GM21423 (cell line): Measurements from ENCODE around the gene MCM3.
A peak's percentile ranks its signal among the peaks of the same experiment; 100 is the strongest.

Source experiments
- ATAC-seq: cut with Tn5 transposase; IDR thresholded peaks from one replicate; pipeline ENCODE4 v1.9.1; 2021; ENCODE audit warnings: mild to moderate bottlenecking, moderate library complexity; ENCODE audit not compliant: unreplicated experiment

MCM3 gene

GRCh38 chr6:52284460-52285176, at the start of gene MCM3:
TSS of gene MCM3 (minus strand) at chr6:52284742. CDS start at chr6:52284674, 68 bp downstream.
- ATAC-seq, result peak; percentile 98

DNA sequence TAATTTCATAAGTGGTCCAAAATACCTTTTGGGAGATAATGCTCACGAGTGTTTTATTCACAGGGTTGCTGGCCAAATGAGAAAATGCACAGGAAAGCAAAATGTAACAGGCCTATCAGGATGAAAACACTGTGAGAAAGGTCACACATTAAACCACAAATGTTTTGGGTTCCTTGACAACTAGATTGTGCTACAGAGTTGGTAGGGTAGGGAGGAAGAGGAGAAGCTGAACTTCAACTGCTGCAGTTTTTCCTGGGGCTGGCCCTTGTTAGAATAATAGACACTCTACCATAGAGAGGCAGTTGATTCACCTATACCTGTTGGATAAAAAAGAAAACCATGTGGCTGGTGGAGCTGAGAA, 49.3 kb upstream of the MCM3 start:
- ATAC-seq, result no peak

DNA sequence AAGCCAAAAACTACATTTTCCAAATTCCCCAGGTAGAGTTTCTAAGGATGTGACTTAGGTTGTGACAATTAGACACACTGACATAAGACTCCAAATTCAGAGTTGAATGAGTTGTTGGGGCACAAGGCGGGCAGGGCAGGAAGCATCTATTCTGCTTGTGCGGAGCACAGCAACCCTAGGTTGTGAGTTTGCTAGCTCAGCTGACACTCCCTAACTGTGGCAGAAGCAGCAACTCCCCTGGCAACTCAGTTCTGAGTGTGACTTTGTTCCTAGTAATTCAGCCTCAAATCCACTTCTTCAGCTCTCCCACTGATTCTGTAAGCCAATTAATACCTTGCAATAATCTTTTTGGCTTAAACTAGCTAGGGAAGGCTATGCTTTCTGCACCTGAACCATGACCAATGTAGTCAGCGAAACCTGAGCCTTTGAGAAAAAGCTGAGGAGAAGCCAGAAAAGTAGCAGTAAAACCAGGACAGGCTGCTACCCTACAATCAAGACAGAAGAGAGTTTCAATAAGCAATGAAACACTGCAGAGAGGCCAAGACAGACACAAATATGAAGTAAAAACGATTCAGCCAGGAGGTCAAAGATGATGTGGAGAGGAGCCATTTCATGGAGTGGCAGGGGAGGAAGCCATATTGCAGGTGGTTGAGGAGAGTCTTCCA, 47.4 kb upstream of the MCM3 start:
- ATAC-seq, result no peak

DNA sequence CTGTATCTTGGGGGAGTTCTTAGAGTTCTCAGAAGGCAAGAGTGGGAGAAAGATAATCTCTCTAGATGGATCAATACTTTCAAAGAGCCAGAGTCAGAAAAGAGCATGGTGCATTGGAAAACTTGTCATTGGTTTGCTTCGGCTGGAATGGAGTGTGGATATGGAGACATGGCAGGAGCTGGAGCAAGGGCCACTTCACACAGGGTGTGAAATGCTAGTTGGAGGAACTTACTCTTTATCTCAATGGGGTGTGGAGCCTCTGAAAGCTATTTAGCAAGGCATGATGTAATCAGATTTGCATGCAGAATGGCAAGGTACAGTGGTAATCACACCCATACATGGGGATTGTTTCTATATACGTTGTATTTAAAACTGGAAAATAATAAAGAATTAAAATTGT, 45.9 kb upstream of the MCM3 start:
- ATAC-seq, result no peak

GRCh38 chr6:52328729-52329128, 44.2 kb upstream of the MCM3 start:
- no peak for ATAC-seq

GRCh38 chr6:52328303-52328662, 43.7 kb upstream of the MCM3 start:
- no peak for ATAC-seq

DNA sequence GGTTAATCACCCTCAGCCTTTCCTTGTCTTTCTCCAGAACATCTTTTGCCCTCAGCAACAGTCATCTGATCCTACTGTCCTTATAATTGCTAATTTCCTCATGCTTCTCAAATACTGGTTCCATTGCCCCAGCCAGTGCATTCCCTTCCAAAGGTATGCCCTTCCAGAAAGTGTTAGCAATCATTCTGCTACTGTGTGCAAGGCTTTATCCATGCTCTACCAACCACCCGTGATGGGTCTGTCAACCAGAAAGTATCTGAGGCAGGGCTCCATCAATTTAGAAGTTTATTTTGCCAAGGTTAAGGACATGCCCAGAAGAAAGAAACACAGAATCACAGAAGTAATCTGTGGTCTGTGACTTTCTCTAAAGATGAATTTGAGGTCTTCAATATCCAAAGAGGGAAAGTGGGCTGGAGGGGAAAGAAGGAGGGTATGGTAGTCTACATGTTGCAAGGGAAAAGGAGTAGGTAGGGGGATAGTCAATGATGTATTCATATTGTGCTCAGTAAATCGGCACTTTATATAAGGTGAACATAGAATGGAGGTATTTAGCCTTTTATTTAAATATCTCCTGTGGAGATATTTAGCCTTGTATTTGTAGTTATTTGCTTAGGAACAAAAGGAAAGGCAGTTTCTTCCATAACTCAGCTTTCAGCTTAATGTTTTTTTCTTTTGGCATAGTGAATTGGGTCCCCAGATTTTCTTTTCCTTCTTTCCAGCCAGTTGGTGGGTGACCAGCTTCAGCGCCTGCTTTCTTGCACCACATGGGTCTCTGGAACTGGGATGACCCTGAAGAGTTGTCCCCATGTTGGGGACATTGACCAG, 42.2 kb upstream of the MCM3 start:
- ATAC-seq, result no peak

- ATAC-seq, result no peak
Observed at GRCh38 chr6:52325695-52326471, 41.3 kb upstream of the MCM3 start.

DNA sequence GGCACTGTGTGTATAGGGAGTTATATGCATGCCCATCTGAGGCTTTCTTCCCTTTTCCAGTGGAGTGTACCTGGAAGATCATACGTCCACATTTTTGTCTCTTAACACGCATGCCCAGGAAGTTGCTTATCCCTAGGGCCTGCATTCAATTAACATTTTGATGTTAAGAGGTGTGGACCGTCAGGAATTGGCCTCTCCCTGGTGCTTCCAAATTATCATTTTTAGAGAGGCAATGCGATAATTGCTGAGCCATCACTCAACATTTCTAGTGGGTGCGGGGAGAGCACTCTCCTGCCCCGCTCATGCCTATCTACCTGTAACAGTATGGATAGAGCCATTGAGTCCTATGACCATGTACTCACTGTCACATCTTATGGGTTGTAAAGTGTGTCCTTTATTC, 39.6 kb upstream of the MCM3 start:
- no peak for ATAC-seq

DNA sequence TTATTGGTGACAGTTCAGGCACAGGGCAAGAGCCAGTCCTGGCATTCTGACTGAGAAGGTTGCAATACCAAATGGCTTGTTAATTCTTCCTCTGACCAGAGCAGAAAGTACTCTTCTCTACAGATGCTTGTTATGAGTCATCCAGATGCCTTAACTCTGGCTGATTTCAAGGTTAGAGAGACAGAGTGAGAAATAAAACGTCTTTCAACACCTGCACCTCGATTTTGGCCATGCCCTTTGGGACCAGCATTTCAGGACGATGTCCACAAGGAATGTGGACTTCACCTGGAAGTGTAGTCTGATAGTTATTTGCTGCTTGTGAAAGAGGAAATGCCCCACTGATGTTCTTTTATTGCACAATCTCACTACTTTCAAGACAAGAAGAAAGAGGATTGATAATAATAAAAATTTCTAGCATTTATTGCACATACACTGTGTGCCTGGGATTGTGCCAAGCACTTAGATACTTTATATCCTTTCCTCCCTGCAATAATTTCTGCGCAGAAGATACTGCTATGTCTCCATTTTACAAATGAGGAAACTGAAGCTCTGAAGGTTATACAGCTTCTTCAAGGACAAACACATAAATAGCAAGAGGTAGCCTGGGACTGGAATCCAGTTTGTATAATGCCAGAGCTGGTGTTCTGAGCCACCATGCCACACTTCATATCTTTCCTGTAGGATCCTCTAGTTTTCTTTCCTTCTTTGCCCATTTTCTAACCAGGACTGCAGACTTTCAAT, 33.5 kb upstream of the MCM3 start:
- peak; percentile 99 for ATAC-seq

DNA sequence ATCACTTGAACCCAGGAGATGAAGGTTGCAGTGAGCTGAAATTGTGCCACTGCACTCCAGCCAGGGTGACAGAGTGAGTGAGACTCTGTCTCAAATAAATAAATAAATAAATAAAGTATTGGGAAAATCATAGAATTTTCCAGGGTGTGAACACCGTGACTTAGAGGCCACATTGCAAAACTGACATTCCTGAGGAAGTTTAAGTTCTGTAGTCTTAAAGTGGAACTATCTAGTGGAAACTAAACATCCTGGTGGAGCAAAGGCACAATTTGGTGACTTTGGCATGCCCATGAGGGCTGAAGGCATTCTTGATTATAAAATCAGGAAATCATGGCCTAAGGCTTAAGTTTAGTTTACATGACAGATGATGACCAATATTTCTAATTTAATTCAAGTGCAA, 32.7 kb upstream of the MCM3 start:
- no peak for ATAC-seq

DNA sequence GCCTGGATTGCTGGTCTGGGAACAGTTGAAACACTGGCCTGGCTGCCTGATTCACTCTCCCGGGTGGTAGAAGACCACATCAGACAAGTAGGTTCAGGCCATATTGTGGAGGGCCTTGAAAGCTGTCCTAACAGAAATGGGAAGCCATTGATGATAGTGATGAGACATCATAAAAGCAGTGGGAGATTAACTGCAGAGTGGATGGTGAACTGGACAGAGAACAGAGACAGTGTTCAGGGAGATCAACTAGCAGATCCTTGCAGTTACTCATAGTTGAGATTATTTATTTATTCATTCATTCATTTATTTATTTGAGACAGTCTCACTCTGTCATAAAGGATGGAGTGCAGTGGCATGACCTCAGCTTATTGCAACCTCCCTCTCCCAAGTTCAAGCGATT, 30.2 kb upstream of the MCM3 start:
- ATAC-seq, result no peak

DNA sequence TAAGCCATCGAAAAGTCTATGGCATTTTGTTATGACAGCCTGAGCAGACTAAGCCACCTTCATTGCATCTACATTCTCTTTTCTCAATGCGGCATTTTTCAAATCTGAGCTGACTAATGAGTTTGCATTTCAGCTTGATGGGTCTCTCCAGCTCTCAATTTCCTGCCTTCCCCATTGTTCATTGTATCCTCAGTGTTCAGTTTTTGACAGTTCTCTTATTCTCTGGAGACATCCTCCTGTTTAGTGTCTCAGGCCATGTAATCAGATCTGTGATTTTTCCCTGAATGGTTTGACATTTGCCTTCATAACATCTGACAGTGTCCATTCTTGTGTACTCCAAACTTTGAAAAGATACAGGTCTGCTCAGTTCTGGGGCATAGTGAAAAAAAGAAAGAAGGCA, 27.9 kb upstream of the MCM3 start:
- ATAC-seq, result no peak

DNA sequence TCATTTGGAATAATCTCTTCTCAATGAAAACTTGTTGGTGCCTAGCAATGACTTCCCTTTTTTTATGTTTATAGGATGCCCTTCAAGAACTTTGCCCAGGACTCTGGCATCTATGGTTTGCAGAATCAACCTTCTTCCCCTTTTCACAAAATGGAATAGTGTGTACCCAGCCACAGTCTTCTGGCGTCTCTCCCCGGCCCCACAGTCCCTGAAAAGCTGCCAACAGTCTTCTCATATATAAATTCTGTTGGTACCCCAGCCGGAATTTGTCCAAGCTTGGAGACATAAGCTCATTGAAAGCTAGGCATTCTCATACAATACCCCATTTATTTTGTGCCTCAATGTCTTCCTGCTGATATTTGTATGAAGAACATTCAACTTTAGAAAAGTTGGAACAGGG, 26.4 kb upstream of the MCM3 start:
- ATAC-seq, result no peak

GRCh38 chr6:52307900-52308372, 23.4 kb upstream of the MCM3 start:
- ATAC-seq, result no peak

DNA sequence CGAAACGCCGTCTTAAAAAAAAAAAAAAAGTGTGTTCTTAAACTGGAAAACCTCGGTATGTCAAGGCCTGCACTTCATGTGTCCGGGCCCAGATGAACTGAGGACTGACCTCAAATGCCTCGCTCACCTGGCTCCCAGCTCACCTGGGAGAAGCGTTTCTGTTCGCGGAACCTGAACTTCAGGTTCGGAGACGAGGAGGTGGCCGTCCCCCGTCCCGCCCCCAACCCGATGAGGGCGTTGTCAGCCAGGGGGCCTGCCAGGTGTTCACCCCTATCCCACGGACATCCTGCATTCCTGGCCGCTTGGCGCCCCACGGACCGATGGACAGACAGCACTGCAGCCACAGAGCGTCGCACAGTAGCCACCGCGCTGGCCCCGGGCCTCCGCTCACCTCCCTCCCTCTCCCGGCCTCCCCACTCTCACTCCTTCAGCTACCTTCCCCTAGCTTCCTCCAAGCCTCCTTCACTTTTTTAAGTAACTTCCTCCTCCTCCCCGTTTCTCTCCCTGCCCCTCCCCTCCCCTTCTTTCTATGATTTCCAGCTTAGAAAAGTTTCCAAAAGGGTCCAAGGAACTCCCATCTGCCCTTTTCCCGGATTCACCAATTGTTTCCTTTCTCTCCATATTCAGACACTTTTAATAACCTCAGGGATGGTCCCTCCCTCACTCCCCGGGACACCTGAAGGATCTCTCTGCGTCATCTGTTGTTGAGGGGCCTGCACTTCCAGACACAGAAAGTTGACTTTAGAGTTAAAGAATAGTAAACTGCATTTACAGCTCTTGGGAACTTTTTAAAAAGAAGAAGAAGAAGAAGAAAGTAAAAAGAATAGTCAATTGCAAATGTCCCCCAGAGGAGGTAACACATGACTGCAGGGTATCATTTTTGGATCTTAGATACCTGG, 22.7 kb upstream of the MCM3 start:
- no peak for ATAC-seq

DNA sequence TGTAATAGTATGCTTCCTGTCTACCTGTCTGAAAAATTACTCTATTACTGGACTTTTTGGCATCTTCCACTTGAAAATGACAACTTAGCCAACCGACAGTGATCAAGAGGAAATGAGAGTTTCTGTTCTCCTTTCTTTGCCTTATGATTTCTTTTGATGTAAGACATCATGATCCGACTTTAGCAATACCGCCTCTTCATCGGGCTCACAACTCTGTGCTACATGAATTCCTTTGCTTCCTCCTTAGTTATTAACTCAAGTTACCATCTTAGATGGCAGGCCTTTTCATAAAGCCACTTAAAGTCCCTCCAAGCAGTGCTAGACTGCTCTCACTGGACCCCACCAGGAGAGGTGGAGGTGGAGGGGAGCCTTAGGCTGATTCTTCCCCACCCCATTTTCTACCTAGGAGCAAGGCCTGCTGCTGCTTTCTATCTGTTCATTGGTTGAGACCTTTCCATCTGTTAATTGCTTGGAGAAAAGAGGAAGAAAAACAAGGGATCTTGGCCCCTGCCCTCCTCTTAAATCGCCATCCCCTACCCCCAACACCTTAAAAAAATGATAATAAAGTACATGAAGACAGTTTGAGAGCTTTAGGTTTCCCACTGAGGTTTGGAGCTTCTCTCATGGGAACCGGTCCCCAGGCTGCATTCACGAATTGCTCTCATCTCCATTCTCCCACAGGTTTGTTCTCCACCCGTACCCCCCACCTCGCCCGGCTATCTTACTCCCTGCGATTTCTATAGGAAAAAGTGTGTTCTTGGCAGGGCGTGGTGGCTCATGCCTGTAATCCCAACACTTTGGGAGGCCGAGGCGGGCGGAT, 21.6 kb upstream of the MCM3 start:
- ATAC-seq, result peak; percentile 63

DNA sequence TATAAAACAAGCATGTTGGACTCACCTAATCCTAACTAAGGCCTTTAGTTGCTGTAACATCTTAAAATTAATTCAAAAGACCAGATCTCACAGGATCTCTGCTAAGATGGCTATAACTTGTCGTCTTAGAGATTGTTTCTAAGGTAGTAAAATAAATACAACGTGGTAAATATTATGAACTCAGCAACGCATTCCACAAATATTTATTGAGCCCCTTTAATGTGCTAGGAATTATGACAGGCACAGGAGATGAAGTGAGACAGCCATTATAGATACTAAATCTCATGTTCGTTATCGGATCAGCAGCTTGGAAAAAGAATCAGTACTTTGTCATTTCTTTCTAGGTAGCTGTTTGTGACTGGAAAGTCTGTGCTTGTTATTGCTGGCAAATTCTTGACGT, 20.9 kb upstream of the MCM3 start:
- no peak for ATAC-seq

GRCh38 chr6:52304983-52305390, 20.4 kb upstream of the MCM3 start:
- peak; percentile 66 for ATAC-seq
